HG02870 (cell line): Measurements from ENCODE around the gene CD200.
"Not testable (repeated sequence)": the region's sequence is repeated elsewhere in the genome, so short reads cannot be mapped to it uniquely, and the experiment has no call there.

Experiments
- ATAC-seq: cut with Tn5 transposase; IDR thresholded peaks from one replicate; pipeline ENCODE4 v1.9.1; 2021; ENCODE audit warnings: mild to moderate bottlenecking, moderate library complexity; ENCODE audit not compliant: unreplicated experiment

Gene CD200

GRCh38 chr3:112357930-112358780 is 25.2 kb downstream of the CD200 start:
- no peak for ATAC-seq

GRCh38 chr3:112360561-112360960 is 27.6 kb downstream of the CD200 start:
- ATAC-seq = no peak

GRCh38 chr3:112362221-112362620 is 29.3 kb downstream of the CD200 start:
- ATAC-seq = no peak

- peak; percentile 55 for ATAC-seq
Measured at GRCh38 chr3:112364291-112364690, 31.3 kb downstream of the CD200 start.

- ATAC-seq = peak; percentile 43
Measured at GRCh38 chr3:112365035-112365434, 32.1 kb downstream of the CD200 start.

- no peak for ATAC-seq
Measured at GRCh38 chr3:112365636-112366035, 32.7 kb downstream of the CD200 start.

- no peak for ATAC-seq
Measured at GRCh38 chr3:112366522-112366921, 33.6 kb downstream of the CD200 start.

- no peak for ATAC-seq
Measured at GRCh38 chr3:112371569-112371968, 38.6 kb downstream of the CD200 start.

- no peak for ATAC-seq
Measured at GRCh38 chr3:112372396-112372795, 39.4 kb downstream of the CD200 start.

GRCh38 chr3:112373476-112373875 is 40.5 kb downstream of the CD200 start:
- no peak for ATAC-seq

- ATAC-seq = no peak
Measured at GRCh38 chr3:112373924-112374323, 41.0 kb downstream of the CD200 start.

- no peak for ATAC-seq
Measured at GRCh38 chr3:112374333-112374734, 41.4 kb downstream of the CD200 start.

- no peak for ATAC-seq
Measured at GRCh38 chr3:112375117-112375516, 42.2 kb downstream of the CD200 start.

- no peak for ATAC-seq
Measured at GRCh38 chr3:112376241-112376911, 43.4 kb downstream of the CD200 start.

GRCh38 chr3:112376992-112377391 is 44.0 kb downstream of the CD200 start:
- no peak for ATAC-seq

- no peak for ATAC-seq
Measured at GRCh38 chr3:112377568-112378071, 44.7 kb downstream of the CD200 start.

- ATAC-seq = not testable (repeated sequence)
Measured at GRCh38 chr3:112378347-112378746, 45.4 kb downstream of the CD200 start.

- ATAC-seq = no peak
Measured at GRCh38 chr3:112379020-112379690, 46.2 kb downstream of the CD200 start.

GRCh38 chr3:112381673-112382542 is 49.0 kb downstream of the CD200 start:
- no peak for ATAC-seq

- ATAC-seq = no peak
Measured at GRCh38 chr3:112382543-112383160, 49.7 kb downstream of the CD200 start.
